Measurements from ENCODE around the gene ZNF354B. TPM values are rescaled to one million over a fixed set of nuclear protein-coding genes. Genes with fewer than 3 reads are reported as not detected.

ZNF354B gene
- 10 to 100 TPM; 17.9 to 34.8 (median 31.4) TPM for total RNA-seq

- 3 to 9% methylated on average over 13 to 32 of the region's 86 CpGs for WGBS, 2 donors
- TF ChIP-seq CTCF (IDR thresholded peaks at IDR 0.05) (peak in 2 of 6 experiments; percentile 28 to 36), POLR2A (IDR thresholded peaks at IDR 0.05) (peak in 1 of 2 donors; percentile 76)
- intact Hi-C loops (cut with DNase I): loop anchor here (5.0 kb wide), 1 partner anchor 128 kb away; the partner anchor contains the start of gene ZNF354A
Observed at GRCh38 chr5:178859625-178860521, at the start of gene ZNF354B. TSS of gene ZNF354B (plus strand) at chr5:178859953. CDS start at chr5:178861048, 1,095 bp downstream.

GRCh38 chr5:178817506-178817905 lies 42.2 kb upstream of the ZNF354B start:
- 87 to 88% methylated on average over 8 of the region's 8 CpGs for WGBS, 2 donors
- intact Hi-C loops (cut with DNase I): no loop called here
- no peaks in the 10 kb centered on the region for H3K36me3 ChIP-seq
- no peak overlapping the region for H3K27ac ChIP-seq
- no peak overlapping the region for H3K4me3 ChIP-seq (replicated peaks in 1 of 3)
- no peak for DNase-seq
- no peaks in the 10 kb centered on the region for H3K9me3 ChIP-seq
- TF ChIP-seq POLR2A (IDR thresholded peaks at IDR 0.05) (no peak), CTCF (IDR thresholded peaks at IDR 0.05) (no peak)
- H3K4me1 ChIP-seq: no peaks in the 10 kb centered on the region
- no peaks in the 10 kb centered on the region for H3K27me3 ChIP-seq

More at GRCh38 chr5:178859625-178860521, at the start of gene ZNF354B:
- Histone ChIP-seq H3K27ac (peak within 1 kb of the TSS; percentile 52 to 80 (median 73)), H3K4me3 (replicated peaks in 1 of 3) (peak within 1 kb of the TSS; percentile 40 to 98 (median 59)), H3K27me3 (no peaks in the 10 kb centered on the region), H3K9me3 (no peaks in the 10 kb centered on the region), H3K36me3 (no peaks in the 10 kb centered on the region), H3K4me1 (peaks cover 0 to 7% of the 10 kb centered on the region in 2 donors)
- DNase-seq: peak; percentile 90 to 91

DNA sequence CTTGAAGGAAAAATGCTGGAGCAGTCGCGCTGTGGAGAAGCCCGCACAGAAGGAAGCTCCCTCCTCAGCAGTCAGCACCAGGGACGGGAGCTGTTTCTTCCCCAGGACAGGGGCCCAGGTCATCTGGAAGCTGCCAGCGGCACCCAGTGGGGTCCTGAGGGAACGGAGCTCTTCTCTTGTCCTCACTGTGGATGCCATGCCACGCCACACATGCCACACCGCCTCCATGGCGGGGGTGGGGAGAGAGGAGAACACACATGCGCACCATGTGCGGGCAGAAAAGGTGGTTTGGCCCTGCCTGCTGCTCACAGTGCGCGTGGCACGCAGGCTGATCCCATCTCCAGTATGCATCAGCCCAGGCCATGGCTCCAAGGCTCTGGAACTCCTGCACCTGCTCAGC lies 41.7 kb upstream of the ZNF354B start:
- Histone ChIP-seq H3K4me3 (replicated peaks in 1 of 3) (no peak overlapping the region), H3K4me1 (no peaks in the 10 kb centered on the region), H3K9me3 (no peaks in the 10 kb centered on the region), H3K27me3 (no peaks in the 10 kb centered on the region), H3K36me3 (no peaks in the 10 kb centered on the region), H3K27ac (no peak overlapping the region)
- DNase-seq: no peak
- 84 to 92% methylated on average over 10 to 14 of the region's 14 CpGs for WGBS, 2 donors
- intact Hi-C loops (cut with DNase I): no loop called here
- TF ChIP-seq POLR2A (IDR thresholded peaks at IDR 0.05): no peak
- TF ChIP-seq CTCF (IDR thresholded peaks at IDR 0.05): no peak

DNA sequence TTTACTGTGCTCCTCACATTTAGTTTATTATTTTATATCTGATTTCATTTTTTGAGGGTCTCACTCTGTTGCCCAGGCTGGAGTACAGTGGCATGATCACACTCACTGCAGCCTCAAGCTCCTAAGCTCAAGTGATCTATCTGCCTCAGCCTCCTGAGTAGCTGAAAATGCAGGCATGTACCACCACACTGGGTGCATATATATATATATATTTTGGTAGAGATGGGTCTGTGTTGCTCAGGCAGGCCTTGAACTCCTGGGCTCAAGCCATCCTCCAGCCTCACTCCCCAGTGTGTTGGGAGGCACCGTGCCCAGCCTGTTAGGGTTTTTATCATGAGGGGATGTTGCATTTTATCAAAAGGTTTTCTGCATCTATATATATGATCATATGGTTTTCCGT lies 39.8 kb upstream of the ZNF354B start:
- Histone ChIP-seq H3K27me3 (no peaks in the 10 kb centered on the region), H3K4me1 (no peaks in the 10 kb centered on the region), H3K27ac (no peak overlapping the region), H3K36me3 (no peaks in the 10 kb centered on the region), H3K9me3 (no peaks in the 10 kb centered on the region), H3K4me3 (replicated peaks in 1 of 3) (no peak overlapping the region)
- TF ChIP-seq CTCF (IDR thresholded peaks at IDR 0.05): no peak
- TF ChIP-seq POLR2A (IDR thresholded peaks at IDR 0.05): no peak
- intact Hi-C loops (cut with DNase I): no loop called here
- no peak for DNase-seq
- WGBS, 2 donors: 92 to 97% methylated on average over 2 of the region's 2 CpGs

DNA sequence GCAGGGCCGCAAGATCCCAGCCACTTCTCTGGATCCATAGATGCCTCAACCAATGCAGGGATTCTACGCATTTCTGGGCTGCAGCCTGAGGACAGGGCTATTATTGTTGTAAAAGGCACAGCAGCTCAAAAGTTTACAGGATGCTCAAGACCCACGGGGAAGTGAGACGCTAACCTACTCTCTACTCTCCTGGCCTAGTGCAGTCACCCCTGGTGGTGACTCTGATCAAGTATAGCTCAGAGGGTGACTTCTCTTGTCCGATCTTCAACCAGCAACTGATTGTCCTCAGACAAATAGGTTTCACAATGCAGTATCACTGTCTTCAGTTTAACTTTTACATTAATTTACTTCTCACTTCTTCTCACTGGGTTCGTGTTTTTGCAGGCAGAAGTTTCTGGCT lies 34.3 kb upstream of the ZNF354B start:
- H3K27me3 ChIP-seq: no peaks in the 10 kb centered on the region
- H3K36me3 ChIP-seq: no peaks in the 10 kb centered on the region
- H3K4me1 ChIP-seq: no peaks in the 10 kb centered on the region
- 90% methylated on average over 6 of the region's 6 CpGs for WGBS, 2 donors
- no peak overlapping the region for H3K4me3 ChIP-seq (replicated peaks in 1 of 3)
- H3K27ac ChIP-seq: no peak overlapping the region
- TF ChIP-seq CTCF (IDR thresholded peaks at IDR 0.05) (no peak), POLR2A (IDR thresholded peaks at IDR 0.05) (no peak)
- no peak for DNase-seq
- H3K9me3 ChIP-seq: no peaks in the 10 kb centered on the region
- intact Hi-C loops (cut with DNase I): no loop called here
